Measurements from ENCODE around the gene SURF4. TPM values are rescaled to one million over a fixed set of nuclear protein-coding genes. Genes with fewer than 3 reads are reported as not detected.
"Not testable (repeated sequence)": the region's sequence is repeated elsewhere in the genome, so short reads cannot be mapped to it uniquely, and the experiment has no call there.

SURF4 gene
- total and polyA plus RNA-seq, 9 donors = 92.3 to 143 (median 105) TPM

DNA sequence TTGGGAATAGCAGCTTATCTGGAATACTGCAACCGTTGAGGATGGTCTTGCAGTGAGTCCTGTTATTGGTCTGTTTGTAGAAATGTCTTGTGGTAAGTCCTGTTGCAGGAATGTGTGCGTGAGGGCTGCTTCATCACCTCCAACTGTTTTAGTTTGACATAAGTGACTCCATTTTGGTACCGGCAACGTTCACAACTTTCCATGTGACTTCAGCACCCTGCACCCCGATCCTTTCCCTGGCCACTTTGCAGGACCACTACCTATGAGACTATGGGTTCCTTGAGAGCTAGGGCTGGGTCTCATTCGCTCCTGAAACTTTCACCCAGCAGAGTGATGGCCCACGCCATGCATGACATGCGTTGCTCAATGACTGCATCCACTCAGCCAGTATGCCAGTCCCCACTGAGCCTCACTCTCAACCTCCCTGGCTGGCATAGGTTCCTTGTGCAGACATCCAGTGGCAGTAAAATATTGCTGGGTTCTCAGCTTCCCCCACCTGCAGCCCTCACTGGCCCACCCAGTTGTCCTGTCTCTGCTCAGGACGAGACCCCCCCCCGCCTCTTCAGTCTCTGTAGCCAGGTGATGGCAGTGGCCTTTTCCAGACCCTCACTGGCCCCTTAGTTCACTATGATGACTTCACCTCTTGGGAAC lies 47.9 kb downstream of the SURF4 start:
- H3K9me3 ChIP-seq (replicated peaks; ENCODE audit: control insufficient read depth, low read depth, low read length) = no peaks in the 10 kb centered on the region
- 91% methylated on average over 9 of the region's 10 CpGs for WGBS (ENCODE audit: insufficient coverage)
- H3K27ac ChIP-seq (ENCODE audit: low read length) = no peak overlapping the region
- peaks cover 31% of the 10 kb centered on the region for H3K36me3 ChIP-seq (ENCODE audit: control insufficient read depth, insufficient read depth, low read length)
- no peaks in the 10 kb centered on the region for H3K27me3 ChIP-seq (ENCODE audit: control insufficient read depth, insufficient read depth, low read length)
- no peaks in the 10 kb centered on the region for H3K4me1 ChIP-seq (ENCODE audit: control insufficient read depth, insufficient read depth, low read length)
- DNase-seq = no peak
- no peak overlapping the region for H3K4me3 ChIP-seq (ENCODE audit: low read length)

GRCh38 chr9:133327021-133327420 lies 48.8 kb downstream of the SURF4 start:
- not testable (repeated sequence) for H3K4me3 ChIP-seq (ENCODE audit: low read length); H3K4me1 ChIP-seq (ENCODE audit: control insufficient read depth, insufficient read depth, low read length); H3K27ac ChIP-seq (ENCODE audit: low read length); DNase-seq; H3K27me3 ChIP-seq (ENCODE audit: control insufficient read depth, insufficient read depth, low read length); H3K9me3 ChIP-seq (replicated peaks; ENCODE audit: control insufficient read depth, low read depth, low read length)
- peaks cover 21% of the 10 kb centered on the region for H3K36me3 ChIP-seq (ENCODE audit: control insufficient read depth, insufficient read depth, low read length)
- WGBS (ENCODE audit: insufficient coverage) = 80% methylated on average over 1 of the region's 6 CpGs

- Histone ChIP-seq H3K27ac (ENCODE audit: low read length) (no peak overlapping the region), H3K4me1 (ENCODE audit: control insufficient read depth, insufficient read depth, low read length) (no peaks in the 10 kb centered on the region), H3K4me3 (ENCODE audit: low read length) (no peak overlapping the region), H3K36me3 (ENCODE audit: control insufficient read depth, insufficient read depth, low read length) (peaks cover 3% of the 10 kb centered on the region), H3K27me3 (ENCODE audit: control insufficient read depth, insufficient read depth, low read length) (no peaks in the 10 kb centered on the region), H3K9me3 (replicated peaks; ENCODE audit: control insufficient read depth, low read depth, low read length) (no peaks in the 10 kb centered on the region)
- WGBS (ENCODE audit: insufficient coverage) = 94% methylated on average over 12 of the region's 13 CpGs
- DNase-seq = no peak
Measured at GRCh38 chr9:133323991-133324703, 51.7 kb downstream of the SURF4 start.

DNA sequence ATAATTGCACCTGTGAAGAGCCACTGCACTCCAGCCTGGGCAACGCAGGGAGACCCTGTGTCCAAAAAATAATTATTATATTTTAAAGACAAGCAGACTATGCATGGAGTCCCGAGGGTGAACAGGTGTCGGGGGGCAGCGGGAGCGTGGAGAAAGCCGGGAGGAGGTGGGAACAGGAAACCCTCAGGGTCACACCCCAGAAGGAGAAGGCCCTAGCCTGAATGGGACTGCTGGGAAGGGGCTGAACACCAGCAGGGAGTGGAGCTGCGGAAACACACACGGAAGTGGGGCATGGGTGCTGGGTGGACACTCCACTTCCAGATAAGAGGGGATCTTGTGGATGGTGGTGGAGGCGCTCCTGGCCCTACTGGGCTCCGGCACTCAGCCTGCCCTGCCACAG lies 52.6 kb downstream of the SURF4 start:
- H3K4me3 ChIP-seq (ENCODE audit: low read length) = no peak overlapping the region
- no peaks in the 10 kb centered on the region for H3K9me3 ChIP-seq (replicated peaks; ENCODE audit: control insufficient read depth, low read depth, low read length)
- 96% methylated on average over 9 of the region's 10 CpGs for WGBS (ENCODE audit: insufficient coverage)
- no peak for DNase-seq
- H3K4me1 ChIP-seq (ENCODE audit: control insufficient read depth, insufficient read depth, low read length) = no peaks in the 10 kb centered on the region
- H3K27ac ChIP-seq (ENCODE audit: low read length) = no peak overlapping the region
- no peaks in the 10 kb centered on the region for H3K27me3 ChIP-seq (ENCODE audit: control insufficient read depth, insufficient read depth, low read length)
- no peaks in the 10 kb centered on the region for H3K36me3 ChIP-seq (ENCODE audit: control insufficient read depth, insufficient read depth, low read length)

DNA sequence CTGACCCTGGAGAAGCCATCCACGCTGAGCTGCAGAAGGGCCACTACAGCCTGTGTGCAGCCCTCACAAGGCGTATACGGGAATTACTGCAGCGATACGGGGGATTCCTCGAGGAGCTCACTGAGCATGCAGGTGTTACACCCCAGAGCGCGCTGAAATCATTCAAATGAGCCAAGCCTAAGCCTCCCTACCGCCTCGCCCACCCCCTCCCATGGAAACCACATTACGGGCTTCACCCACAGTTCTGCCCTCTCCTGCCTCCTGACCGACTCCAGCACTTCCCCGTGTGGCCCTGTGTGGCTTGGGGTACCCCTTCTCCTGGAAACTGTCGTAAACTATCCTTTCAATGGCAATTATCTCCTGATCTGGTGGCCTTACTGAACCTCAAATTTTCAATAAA lies 53.2 kb downstream of the SURF4 start:
- H3K9me3 ChIP-seq (replicated peaks; ENCODE audit: control insufficient read depth, low read depth, low read length) = no peaks in the 10 kb centered on the region
- 63% methylated on average over 12 of the region's 14 CpGs for WGBS (ENCODE audit: insufficient coverage)

DNA sequence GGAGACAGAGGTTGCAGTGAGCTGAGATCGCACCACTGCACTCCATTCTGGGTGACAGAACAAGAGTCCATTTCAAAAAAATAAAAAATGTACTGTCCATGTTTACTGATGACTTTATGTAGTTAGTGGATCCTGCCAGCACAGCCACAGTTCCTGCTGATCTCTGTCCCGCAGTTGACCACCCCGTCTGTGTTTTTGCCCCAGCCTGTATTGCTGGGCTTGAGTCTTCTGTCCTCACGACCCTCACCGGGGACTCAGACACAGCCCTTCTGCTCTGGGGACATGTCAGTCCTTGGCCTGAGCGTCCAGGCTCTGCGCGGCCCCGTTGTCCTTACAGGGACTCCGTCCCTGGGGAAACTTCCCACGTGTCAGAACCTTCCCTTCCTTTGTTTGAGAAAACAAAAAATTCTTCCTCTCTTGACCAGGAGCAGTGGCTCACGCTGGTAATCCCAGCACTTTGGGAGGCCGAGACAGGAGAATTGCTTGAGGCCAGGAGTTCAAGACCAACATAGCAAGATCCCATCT lies 54.4 kb downstream of the SURF4 start:
- Histone ChIP-seq H3K27ac (ENCODE audit: low read length) (no peak overlapping the region), H3K4me1 (ENCODE audit: control insufficient read depth, insufficient read depth, low read length) (no peaks in the 10 kb centered on the region), H3K4me3 (ENCODE audit: low read length) (no peak overlapping the region), H3K9me3 (replicated peaks; ENCODE audit: control insufficient read depth, low read depth, low read length) (no peaks in the 10 kb centered on the region), H3K27me3 (ENCODE audit: control insufficient read depth, insufficient read depth, low read length) (no peaks in the 10 kb centered on the region), H3K36me3 (ENCODE audit: control insufficient read depth, insufficient read depth, low read length) (no peaks in the 10 kb centered on the region)
- no peak for DNase-seq
- 79% methylated on average over 6 of the region's 13 CpGs for WGBS (ENCODE audit: insufficient coverage)

More for the DNA sequence above, 53.2 kb downstream of the SURF4 start:
- DNase-seq = no peak
- no peaks in the 10 kb centered on the region for H3K36me3 ChIP-seq (ENCODE audit: control insufficient read depth, insufficient read depth, low read length)
- no peaks in the 10 kb centered on the region for H3K27me3 ChIP-seq (ENCODE audit: control insufficient read depth, insufficient read depth, low read length)
- no peak overlapping the region for H3K4me3 ChIP-seq (ENCODE audit: low read length)
- H3K27ac ChIP-seq (ENCODE audit: low read length) = no peak overlapping the region
- no peaks in the 10 kb centered on the region for H3K4me1 ChIP-seq (ENCODE audit: control insufficient read depth, insufficient read depth, low read length)

GRCh38 chr9:133320421-133320881 lies 55.4 kb downstream of the SURF4 start:
- Histone ChIP-seq H3K27me3 (ENCODE audit: control insufficient read depth, insufficient read depth, low read length) (no peaks in the 10 kb centered on the region), H3K36me3 (ENCODE audit: control insufficient read depth, insufficient read depth, low read length) (no peaks in the 10 kb centered on the region), H3K4me3 (ENCODE audit: low read length) (no peak overlapping the region), H3K9me3 (replicated peaks; ENCODE audit: control insufficient read depth, low read depth, low read length) (no peaks in the 10 kb centered on the region), H3K4me1 (ENCODE audit: control insufficient read depth, insufficient read depth, low read length) (no peaks in the 10 kb centered on the region), H3K27ac (ENCODE audit: low read length) (no peak overlapping the region)
- no peak for DNase-seq
- 73% methylated on average over 10 of the region's 13 CpGs for WGBS (ENCODE audit: insufficient coverage)

GRCh38 chr9:133317551-133317950 lies 58.3 kb downstream of the SURF4 start:
- H3K4me1 ChIP-seq (ENCODE audit: control insufficient read depth, insufficient read depth, low read length); DNase-seq; H3K27ac ChIP-seq (ENCODE audit: low read length); H3K27me3 ChIP-seq (ENCODE audit: control insufficient read depth, insufficient read depth, low read length); H3K9me3 ChIP-seq (replicated peaks; ENCODE audit: control insufficient read depth, low read depth, low read length); H3K4me3 ChIP-seq (ENCODE audit: low read length); H3K36me3 ChIP-seq (ENCODE audit: control insufficient read depth, insufficient read depth, low read length): not testable (repeated sequence)
- 93% methylated on average over 2 of the region's 13 CpGs for WGBS (ENCODE audit: insufficient coverage)

GRCh38 chr9:133315997-133316396 lies 59.9 kb downstream of the SURF4 start:
- H3K9me3 ChIP-seq (replicated peaks; ENCODE audit: control insufficient read depth, low read depth, low read length) = no peaks in the 10 kb centered on the region
- H3K27ac ChIP-seq (ENCODE audit: low read length) = no peak overlapping the region
- DNase-seq = no peak
- no peaks in the 10 kb centered on the region for H3K36me3 ChIP-seq (ENCODE audit: control insufficient read depth, insufficient read depth, low read length)
- H3K4me3 ChIP-seq (ENCODE audit: low read length) = no peak overlapping the region
- whole genome bisulfite sequencing (ENCODE audit: insufficient coverage) = 100% methylated on average over 1 of the region's 2 CpGs
- H3K4me1 ChIP-seq (ENCODE audit: control insufficient read depth, insufficient read depth, low read length) = no peaks in the 10 kb centered on the region
- no peaks in the 10 kb centered on the region for H3K27me3 ChIP-seq (ENCODE audit: control insufficient read depth, insufficient read depth, low read length)
